SW480 (cell line): ENCODE data around the gene CHST13.
"Not testable (repeated sequence)": the region's sequence is repeated elsewhere in the genome, so short reads cannot be mapped to it uniquely, and the experiment has no call there.

Experiments used
- DNase-seq: peaks from one replicate; pipeline ENCODE4 v3.0.0-alpha.2; 2016; ENCODE audit warnings: low spot score

CHST13 gene

DNA sequence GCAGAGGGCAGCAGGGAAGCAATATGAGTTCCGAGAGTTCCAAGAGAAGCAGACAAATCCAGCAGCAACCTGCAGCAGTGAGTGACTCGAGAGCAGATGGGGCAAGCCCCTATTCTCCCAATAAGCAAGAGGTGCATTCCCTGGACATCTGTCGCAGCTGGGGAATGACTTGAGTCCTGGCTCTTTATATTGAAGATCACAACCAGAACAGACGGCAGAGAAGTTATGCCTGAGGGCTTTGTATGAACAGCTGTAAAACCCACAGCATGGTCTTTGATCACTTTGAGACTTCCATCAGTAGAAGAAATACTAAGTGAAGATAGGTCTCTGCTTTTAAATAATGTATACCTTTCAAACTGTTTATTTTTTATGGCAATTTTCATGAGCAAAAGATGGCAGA is 58.4 kb downstream of the CHST13 start:
- no peak for DNase-seq

GRCh38 chr3:126591515-126591914 is 67.6 kb downstream of the CHST13 start:
- DNase-seq, result not testable (repeated sequence)
